Right kidney (tissue), 1 donor: Measurements from ENCODE around the gene PPP1CA.

ENCODE experiments used
- DNase-seq: peaks from one replicate; pipeline ENCODE4 v3.0.0-alpha.2; 2016

The PPP1CA gene

GRCh38 chr11:67370351-67371076 is 31.1 kb downstream of the PPP1CA start:
- no peak for DNase-seq

DNA sequence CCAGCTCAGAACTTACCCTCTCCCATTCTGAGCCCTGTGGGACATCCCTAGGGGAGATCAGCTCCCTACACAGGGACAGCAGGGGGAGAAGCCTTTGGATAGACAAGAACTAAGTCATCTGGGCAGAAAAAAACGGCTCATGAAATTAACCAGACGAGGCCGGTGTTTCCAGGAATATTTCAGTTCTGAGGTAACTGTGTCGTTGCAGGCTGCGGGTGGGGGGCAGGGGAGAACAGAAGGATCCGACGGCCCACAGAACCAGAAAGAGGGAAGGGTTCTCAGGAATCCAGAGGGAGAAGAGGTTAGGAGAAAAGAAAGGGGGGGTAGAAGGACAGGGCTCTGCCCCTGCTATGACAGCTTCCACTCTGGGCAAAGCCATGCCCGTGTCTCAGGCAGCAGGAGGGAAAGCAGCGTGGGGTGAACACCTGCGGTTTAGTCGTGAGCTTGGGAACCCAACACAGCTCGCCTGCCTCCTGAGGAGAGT is 31.8 kb downstream of the PPP1CA start:
- no peak for DNase-seq

DNA sequence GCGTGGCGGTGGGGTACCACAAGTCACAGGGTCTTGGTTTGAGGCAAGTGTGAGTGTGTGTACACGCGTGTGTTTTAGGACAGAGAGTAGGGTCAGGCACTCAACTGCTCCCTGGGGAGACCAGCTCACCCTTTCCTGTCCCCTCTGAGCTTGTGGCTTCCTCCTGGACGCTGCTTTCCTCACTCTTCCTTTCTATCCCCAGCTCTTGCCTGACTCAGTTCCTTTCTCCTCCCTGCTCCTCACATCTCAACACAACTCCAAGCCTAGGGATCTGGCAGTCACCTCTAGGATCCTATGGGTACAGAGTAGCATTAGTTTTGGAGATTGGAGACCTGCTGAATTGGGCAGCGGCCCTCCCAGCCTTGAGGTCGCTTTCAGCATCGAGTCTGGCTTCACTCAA is 32.4 kb downstream of the PPP1CA start:
- DNase-seq: no peak

DNA sequence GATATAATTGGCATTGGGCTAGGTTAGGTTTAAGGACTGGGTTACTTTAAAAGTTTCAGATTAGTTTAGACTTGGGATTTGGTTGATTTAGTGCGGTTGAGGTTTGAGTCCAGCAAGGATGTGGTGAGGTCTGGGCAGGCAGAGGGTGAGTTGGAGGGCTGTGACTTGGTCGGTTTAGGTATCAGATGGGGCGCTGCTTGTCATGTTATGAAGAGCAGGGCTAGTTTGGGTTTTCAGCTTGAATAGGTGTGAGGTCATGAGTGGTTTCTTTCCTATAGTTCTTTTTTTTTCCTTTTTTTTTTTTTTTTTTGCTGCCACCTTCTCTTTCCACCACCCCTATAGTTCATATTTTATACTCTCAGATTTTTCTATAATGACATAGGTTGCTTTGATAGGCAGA is 33.0 kb downstream of the PPP1CA start:
- no peak for DNase-seq

DNA sequence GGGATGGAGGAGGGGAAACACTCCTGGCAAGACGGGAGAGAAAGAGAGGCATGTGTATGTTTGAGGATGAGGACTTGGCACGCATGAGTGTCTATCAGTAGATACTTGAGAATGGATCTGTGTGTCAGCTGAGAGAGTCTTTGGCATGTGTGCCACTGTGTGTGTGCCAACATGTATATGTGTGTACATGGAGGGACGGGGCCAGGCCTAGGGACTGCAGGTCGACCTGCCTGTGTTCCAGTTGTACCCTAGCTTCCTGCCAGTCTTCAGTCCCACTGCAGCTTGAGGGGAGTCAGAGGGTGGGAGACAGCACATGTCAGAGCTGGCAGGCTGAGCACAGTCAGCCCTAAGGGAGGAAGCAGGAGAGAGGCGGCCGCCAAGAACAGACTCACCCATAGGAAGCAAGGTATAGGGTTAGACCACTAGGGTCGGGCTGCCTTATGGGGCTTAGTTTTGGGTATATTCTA is 33.9 kb downstream of the PPP1CA start:
- DNase-seq: no peak

DNA sequence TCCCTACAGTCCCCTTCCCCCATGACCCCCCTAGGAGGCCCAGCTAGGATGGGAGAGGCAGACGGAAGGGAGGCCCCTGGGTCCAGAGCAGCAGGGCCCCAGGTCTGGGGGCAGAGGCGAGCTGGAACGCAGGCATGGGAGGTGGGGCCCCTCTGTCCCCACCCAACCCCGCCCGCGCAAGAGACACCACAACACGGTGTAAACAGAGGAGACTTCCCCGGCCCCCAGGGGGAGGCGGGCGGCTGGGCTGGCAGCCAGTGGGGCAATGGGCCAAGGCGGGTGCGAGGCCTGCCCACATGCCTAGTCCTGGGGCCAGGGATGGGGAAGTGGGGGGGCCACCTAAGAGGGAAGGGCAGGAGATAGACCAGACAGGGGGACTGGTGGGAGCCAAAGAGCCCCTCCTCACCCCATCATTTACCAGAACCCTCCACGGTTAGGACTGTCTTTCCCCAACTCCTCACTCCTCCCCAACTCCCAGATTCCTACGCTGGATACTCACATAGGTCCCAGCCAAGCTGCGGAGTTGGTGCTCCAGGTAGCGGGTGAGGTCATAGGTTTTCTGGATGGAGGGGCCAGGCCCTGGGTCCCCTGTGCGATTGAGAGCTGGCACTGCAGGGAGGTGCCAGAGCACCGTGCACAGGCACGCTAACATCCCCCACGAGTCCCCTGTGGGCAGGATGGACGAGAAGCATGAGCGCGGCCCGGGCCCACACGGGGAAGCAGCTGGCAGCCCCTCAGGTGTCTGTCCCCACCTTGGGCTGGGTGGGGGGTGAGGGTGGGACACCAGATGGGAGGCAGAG is 34.5 kb downstream of the PPP1CA start:
- no peak for DNase-seq

GRCh38 chr11:67366546-67366945 is 35.1 kb downstream of the PPP1CA start:
- DNase-seq: no peak

- no peak for DNase-seq
These were observed 35.8 kb downstream of the PPP1CA start for GRCh38 chr11:67365736-67366444.

- no peak for DNase-seq
These were observed 36.6 kb downstream of the PPP1CA start for GRCh38 chr11:67364783-67365722.

- no peak for DNase-seq
These were observed 37.5 kb downstream of the PPP1CA start for GRCh38 chr11:67364169-67364568.

- peak; percentile 4 for DNase-seq
These were observed 43.6 kb downstream of the PPP1CA start for GRCh38 chr11:67357831-67358670.

- peak; percentile 63 for DNase-seq
These were observed 44.6 kb downstream of the PPP1CA start for GRCh38 chr11:67356864-67357561.

DNA sequence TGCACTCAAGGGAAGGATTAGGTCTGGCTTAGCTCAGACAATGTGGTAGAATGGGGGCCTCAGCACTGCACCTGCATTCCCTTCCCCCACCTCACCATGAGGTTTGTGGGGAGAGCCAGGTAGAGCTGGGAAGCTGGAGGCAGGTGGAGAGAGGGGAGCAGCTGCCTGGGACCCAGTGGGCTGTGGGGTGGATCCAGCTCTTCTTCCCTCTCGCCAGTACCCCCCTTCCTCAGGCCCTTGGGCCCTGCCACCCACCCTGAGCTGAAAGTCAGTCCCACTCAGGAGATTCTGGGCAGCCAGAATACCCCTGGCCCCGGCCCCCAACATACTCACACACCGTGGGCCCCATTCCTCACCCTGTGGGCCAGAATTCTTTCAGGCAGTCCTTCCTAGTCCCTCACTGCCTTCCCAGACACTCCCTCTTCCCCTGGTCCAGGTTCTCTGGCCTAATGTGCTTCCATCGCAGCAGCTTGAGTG is 45.2 kb downstream of the PPP1CA start:
- no peak for DNase-seq

DNA sequence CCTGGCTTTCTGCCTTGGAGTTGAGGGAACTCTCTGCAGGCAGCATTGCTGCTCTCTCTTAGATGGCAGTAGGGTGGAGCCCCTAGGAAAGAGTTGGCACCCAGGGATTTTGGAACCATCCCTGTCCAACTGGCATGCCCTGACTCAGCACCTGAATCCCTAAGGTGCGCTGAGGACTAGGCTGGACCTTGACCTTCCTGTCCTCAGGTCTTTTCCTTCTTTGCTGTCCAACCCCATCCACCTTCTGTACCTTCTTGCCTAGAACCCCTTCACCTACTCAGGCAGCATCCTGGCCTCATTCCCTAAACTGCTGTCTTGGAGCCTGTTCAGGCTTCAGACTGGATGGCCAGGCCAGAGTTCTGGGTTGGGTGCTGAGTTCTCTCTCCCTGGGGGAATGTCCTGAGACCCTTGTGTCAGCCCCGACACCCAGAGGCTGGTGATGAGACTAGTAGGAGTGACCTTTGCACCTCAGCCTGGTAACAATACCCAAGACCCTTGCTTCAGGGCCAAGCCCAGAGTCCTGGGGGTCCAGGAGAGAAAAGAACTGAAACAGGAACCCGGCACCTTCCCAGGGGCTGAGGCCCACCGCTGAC is 45.8 kb downstream of the PPP1CA start:
- DNase-seq: peak; percentile 5

DNA sequence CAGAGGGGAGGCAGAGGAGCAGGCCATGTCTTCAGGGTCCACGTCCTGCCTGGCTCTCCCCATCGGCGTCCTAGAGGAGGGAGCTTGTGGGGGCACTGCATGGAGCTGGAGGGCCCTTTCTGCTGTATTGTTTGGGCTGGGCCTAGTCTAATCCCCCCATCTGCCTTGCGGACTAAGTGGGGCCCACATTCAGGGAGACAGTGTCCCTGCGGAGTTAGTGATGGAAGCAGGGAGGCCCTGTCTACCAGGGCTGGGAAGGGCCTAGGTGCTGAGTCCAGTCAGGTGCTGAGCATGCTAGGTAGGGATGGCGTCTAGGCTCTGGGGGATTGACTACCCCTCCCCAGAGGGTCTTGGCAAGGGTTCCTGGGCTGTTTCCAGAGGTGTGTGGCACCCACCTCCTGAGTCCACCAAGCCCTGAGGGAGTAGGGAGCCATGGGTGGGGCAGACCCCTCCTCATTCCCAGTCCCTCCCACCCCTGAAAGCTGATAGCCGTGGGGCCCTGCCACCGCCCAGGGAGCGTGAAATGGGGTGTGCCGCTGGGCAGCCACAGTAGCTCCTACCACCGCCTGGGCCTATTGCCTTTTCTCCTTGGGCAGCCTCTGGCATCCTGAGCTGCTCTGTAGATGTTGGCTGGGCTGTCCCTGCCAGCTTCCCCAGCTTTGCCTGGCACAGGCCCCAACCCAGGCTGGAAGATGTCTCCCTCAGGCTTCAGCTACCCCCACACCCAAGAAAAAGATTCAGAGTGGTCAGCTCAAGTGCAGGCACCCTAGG is 46.5 kb downstream of the PPP1CA start:
- DNase-seq: peak; percentile 9

DNA sequence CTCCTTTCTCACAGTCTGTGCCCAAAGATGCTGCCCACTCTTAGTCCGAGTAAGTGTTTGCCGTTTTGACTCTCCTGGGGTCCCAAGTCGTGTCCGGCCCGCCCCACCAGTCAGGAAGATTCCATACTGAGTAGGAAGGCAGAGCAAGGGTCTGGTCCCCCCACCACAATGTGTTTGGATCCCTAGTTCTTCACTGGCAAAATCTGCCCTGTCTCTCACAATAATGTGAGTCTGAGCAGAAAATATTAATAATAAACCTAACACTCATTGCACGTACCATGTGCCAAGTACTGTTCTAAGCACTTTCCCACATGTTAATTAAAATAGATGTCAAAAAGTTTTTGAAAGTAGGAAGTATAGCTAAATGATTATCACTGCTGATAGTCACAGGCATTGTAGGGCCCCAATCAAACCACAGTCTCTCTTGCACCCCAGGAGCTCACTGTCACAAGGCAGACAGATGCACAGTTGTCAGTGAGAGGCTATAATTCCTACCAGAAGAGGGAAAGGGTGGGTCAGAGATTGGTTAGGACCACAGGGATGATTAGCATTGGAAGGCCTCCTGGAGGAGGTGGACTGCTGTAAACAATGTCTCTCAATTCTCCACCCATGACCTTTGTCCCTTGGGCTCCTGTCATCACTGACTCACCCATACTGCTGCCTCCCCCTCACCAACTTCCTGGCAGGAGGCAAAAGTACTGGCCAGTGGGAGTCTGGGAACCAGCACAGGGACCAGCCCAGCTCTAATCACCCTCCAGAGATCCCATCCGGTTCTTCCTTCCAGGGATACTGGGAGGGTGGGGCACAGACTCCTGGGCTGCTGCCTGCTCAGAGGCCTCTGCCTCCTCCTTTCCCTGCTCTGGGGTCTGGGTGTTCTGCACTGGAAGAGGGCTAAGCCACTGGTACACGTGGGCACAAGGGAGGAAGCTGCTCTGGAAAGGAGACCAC is 47.3 kb downstream of the PPP1CA start:
- peak; percentile 12 for DNase-seq

- peak; percentile 97 for DNase-seq
These were observed 48.2 kb downstream of the PPP1CA start, which contains the start of gene POLD4 for GRCh38 chr11:67353317-67354074. TSS of gene POLD4 (minus strand) at chr11:67353546. CDS start at chr11:67353399, 147 bp downstream.
